HG03108 (cell line): Measurements from ENCODE around the gene ANAPC5.
"Not testable (repeated sequence)": the region's sequence is repeated elsewhere in the genome, so short reads cannot be mapped to it uniquely, and the experiment has no call there.

ENCODE experiments used
- ATAC-seq: cut with Tn5 transposase; IDR thresholded peaks from one replicate; pipeline ENCODE4 v1.9.1; 2021; ENCODE audit warnings: moderate library complexity; ENCODE audit not compliant: unreplicated experiment

The ANAPC5 gene

DNA sequence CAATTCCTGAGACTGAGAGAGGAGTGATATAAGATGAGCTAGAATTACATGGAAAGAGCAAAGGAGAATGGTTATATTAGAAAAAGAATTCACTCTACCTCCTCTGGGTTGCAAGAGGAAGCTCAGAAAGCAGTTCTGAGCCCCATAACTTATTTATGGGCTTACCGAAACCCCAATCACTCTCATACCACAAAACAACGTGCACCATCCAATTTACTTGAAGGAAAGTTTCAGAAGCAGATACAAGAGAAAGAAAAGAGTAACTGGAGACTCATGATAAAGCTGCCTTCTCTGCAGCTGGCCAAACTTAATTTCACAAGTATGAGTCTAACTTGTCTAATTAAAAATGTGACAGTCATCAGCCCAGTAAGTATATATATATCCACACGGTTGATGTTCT is 28.3 kb downstream of the ANAPC5 start:
- ATAC-seq, result no peak

DNA sequence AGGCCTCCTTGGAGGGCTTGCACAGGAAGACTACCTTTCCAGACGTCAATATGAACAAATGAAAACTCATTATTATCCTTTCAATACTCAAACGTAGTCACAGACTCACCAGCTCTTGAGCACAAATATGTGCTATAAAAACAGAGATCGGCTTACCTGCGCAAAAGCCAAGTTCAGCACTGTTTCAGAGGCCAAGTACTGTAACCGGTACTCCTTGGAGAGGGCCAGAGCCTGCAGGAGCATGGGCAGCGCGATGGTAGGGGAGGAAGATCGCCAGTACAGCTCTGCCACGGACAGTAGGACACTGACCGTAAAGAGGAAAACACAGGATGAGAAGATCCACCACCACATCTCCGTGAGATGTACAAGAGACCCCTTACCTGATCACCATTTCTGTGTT is 34.1 kb downstream of the ANAPC5 start:
- no peak for ATAC-seq

DNA sequence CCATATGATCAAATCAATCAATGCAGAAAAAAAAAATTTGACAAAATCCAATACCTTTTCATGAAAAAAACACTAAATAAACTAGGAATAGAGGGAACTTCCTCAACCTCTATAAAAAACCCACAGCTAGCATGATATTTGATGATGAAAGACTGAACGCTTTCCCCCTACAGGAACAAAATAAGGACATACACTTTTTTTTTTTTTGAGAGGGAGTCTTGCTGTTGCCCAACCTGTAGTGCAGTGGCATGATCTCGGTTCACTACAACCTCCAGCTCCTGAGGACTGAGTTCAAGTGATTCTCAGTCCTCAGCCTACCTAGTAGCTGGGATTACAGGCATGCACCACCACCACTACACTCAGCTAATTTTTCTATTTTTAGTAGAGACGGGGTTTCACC is 37.8 kb downstream of the ANAPC5 start:
- ATAC-seq, result no peak

DNA sequence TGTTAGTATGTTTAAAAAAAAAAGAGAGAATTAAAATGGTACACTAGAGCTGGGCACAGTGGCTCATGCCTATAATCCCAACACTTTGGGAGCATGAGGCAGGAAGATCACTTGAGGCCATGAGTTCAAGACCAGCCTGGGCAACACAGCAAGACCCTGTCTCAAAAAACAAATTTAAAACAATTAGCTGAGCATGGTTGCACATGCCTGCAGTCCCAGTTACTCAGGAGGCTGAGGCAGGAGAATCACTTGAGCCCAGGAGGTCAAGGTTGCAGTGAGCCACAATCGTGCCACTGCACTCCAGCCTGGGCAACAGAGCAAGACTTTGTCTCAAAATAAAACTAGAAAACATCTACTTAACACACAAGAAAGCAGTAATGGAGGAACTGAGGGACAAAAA is 42.0 kb downstream of the ANAPC5 start:
- not testable (repeated sequence) for ATAC-seq

DNA sequence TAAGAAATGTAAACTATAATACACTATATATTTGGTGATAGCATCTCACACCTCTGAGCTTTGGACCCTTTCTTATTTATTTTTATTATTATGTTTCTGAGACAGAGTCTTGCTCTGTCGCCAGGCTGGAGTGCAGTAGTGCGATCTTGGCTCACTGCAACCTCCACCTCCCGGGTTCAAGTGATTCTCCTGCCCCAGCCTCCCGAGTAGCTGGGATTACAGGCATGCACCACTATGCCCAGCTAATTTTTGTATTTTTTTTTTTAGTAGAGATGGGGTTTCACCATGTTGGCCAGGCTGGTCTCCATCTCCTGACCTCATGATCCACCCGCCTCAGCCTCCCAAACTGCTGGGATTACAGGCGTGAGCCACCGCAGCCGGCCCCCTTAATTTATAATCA is 44.8 kb downstream of the ANAPC5 start:
- ATAC-seq, result not testable (repeated sequence)

DNA sequence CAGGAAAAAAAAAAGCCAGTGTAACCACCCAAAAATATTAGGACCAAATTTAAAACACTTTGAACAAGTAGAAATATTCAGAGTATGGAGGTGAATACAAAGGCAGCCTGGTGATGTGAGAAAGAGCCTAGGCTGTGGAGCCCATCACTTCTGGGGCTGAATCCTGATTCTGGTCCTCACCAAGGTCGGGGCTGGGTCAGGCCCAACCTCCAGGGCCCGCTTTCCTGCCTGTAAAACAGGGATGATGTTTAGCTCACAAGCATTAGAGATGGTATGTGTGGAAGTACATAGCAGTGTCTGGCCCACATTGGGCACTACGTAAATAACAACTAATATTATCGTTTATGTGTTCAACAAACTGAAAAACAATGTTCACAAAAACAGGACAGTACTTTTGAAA is 47.9 kb downstream of the ANAPC5 start:
- no peak for ATAC-seq

DNA sequence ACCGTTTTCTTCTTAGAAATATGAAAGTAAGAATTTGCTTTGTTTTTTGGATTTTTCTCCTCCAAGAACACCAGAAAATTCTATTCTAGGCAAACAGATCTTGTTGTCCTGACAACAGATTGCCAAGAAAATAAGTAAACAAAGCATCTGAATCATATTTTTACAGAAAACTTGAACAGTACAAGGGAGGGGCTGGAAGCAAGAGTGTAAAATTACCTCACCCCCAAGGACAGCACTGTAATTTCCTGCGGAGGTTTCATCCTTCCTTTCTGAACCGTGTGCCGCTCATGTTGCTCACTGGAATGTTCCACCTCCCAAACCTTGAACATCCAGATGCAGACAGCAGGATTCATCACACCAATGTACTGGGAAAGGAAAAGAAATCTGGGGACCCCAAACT is 50.3 kb downstream of the ANAPC5 start:
- ATAC-seq, result no peak

DNA sequence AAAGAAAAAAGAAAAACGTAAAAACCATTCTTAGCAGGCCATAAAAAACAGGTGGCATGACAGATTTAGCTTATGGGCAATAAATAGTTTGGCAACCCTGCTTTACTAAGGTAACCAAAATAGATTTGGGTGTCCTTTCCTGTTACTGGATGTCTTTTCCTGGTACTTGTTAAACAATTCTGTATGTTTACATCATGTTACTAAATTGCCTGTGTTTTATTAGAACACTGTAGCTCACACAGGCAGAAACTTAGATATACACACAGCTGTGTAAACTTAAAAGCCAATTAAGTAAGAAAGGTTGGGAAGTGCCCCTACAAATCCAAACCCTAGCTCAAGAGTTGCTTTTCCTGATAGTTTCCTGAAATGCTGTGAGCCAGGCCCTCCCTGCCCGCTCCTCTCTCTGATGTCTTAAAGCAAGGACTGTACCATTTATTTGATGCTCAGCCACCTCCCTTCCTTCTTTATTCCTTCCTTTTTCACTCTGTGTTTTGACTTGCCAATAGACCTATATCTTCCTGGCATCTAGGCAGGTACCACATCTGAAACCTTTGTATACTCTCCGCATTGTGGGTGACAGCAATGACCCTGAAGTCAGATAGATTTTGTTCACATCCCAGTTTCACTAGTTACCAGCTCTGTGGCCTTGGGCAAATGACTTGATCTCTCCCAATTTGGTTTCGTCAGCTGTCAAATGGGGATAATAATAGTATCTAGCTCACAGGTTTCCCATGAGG is 52.0 kb downstream of the ANAPC5 start:
- no peak for ATAC-seq

DNA sequence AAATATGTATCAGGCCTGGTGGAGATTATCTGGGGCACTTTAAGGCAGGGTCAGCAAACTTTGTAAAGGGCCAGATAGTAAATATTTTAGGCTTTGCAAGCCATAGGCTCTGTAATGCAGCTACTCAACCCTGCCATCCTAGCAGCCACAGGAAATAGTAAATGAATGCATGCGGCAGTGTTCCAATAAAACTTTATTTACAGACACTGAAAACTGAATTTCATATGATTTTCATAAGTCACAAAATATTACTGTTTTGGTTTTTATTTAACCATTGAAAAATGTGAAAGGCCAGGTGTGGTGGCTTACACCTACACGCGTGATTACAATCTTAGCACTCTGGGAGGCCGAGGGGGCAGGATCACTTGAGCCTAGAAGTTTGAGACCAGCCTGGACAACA is 52.5 kb downstream of the ANAPC5 start:
- ATAC-seq, result no peak

DNA sequence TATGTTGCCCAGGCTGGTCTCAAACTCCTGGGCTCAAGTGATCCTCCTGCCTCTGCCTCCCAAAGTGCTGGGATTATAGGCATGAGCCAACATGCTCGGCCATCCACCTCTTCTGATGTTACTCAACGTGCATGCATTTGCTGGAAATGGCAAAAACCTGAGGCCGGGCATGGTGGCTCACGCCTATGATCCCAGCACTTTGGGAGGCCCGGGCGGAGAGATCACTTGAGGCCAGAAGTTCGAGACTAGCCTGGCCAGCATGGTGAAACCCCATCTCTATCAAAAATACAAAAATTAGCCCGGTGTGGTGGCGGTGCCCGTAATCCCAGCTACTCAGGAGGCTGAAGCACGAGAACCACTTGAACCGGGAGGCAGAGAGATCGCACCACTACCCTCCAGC is 53.8 kb downstream of the ANAPC5 start:
- ATAC-seq, result not testable (repeated sequence)

DNA sequence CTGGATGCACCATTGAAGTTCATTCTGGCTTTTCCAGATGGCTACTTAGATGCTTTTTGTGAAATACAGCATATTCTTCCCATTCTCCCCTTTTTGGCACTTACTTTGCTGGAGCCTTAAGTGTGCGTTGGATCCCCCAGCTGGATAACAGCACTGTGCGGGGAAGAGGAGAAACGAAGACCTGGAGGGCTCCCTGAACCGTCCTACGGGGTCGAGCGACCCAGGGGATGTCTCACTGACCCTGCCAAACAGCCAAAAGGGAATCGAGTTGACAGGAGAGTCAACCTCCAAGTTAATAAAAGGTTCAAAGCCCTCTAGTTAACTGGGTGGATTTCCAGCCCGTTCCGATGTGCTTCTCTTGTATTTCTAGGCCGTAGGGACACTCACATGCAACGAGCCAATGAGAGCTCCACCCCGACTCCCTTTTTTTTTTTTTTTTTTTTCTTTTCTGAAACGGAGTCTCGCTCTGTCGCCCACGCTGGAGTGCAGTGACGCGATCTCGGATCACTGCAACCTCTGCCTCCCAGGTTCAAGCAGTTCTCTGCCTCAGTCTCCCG is 54.7 kb downstream of the ANAPC5 start:
- no peak for ATAC-seq

DNA sequence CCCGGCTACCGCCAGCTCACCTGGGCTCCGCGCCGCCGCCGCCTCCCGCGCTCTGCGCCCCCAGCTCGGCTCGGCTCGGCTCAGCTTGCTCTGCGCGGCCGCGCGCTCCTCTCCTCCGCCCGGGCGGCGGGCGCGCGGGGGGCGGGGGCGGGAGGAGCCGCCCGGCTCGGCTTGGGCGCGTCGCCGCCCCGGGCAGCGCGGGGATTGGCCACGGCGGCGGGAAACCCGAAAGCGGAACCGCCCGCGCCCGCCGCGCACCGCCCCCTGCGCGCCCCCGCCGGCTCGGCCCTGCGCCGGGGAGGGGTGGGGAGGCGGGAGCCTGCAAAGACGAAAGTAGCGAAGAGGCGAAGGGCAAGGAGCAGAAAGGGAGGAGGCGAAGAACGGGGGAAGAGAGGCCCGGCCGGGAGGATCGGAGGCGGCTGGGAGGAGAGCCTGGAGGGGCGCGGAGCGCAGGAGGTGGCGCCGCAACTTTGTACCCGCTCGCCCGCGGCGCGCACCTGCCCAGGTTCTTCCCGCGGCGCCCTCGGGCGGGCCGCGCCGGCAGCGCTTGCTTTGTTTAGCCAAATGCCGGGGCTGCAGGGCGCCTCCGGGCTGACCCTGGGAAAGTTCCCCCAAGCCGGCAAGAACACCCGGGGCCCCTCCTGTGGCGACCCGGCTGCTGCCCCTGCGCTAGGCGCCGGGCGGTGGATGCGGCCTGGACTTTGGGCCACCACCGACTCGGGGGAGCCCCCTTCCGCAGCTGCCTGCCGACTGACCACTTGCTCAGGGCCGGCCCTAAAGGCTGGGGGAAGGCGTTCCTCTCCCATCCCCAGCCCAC is 55.4 kb downstream of the ANAPC5 start, which contains the start of gene CAMKK2:
Gene CAMKK2 (minus strand): TSS at position 92 of the 817 bp plus-strand sequence. CDS start 22,183 bp downstream, outside the sequence.
- ATAC-seq, result peak; percentile 59

DNA sequence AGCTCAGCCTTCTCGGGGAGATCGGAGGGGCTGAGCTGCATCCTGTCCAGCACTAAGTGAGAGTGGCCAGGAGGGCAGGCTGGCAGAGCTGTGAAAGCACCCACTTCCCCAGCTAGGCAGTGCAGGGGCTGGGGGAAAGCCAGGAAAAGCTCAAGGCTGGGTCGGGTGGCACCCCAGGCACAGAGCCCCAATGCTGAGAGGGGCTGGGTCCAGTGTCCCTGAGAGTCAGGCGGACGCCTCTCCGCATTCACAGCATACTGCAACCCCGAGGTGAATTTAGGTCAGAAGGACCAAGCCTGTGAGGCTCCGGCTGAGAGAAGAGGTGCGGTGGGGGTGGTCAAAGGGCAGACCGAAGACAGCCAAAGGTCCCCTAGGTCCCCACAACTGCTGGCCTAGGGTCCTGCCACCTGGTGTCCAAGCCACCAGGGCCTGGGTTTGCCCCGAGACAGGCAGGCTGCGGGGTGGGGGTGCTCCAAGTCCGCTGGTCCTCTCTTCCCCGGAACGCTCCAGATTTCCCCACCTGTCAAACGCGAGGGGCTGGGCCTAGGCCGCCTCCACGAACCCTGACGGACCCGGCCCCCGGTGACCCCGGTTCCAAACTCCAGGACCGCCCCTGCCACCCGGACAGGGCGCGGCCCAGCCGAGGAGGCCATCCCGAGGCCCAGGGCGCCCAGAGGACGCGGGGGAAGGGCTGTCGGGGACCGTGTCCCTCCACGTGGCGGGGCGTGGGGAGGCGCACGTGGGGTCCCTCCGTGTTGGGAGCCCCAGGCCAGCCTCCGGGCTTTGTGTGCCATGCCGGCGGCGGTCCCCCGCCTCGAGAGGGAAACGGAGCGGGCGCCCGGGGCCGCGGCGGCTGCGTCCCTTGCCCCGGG is 56.2 kb downstream of the ANAPC5 start:
- ATAC-seq, result peak; percentile 15

DNA sequence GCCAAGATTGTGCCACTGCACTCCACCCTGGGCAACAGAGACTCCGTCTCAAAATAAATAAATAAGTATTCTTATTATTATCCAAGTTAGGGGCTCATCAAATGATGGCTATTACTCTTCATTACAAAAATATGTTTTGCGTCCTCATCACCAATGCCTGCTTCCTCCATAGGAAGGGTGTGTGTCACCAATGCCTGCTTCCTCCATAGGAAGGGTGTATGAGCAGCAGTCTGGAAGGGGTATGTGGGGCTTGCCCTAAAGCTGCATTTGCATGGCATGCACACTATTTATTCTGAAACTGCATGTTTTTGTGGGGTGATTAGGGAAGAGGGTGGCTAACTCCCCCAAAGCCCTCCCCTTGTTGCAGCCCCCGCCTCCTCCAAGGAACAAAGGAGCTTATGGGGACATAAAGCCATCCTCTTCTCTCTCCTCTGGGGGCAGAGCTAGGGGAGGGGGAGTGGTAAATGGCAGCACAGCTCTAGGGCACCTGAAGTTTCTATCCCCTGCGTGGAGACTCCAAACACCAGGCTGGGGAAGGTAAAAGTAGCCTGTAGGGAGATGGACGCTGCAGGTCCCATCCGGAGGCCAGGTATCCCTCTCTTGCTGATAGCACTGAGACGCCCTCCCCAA is 57.0 kb downstream of the ANAPC5 start:
- ATAC-seq, result no peak

DNA sequence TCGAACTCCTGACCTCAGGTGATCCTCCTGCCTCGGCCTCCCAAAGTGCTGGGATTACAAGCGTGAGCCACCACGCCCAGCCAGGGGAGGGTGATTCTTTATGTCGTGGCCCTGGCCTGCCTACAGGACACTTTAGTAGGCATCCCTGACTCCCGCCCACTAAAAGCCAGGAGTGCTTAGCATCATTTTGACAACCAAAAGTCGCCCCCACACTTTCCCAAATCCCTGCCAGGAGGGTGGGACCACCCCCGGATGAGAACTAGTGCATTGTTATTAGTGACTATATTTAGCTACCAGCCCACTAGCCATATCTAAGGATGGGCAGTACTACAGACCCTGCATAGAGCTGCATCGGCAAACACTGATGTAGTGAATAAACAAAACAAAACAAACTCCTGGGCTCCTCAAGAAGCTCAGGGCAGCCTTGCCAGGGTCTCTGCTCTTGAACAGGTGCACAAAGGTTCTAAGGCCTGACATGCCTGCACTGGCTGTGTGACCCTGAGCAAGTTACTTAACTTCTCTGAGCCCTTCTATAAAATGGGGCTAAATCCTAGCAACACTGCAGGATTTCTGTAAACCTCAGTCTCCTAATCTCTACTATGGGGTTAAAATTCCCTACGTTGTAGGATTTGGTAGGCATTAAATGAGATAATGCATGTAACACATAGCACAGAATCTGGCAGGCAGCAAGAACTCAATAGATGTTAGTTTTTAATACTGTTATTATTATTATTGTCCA is 57.9 kb downstream of the ANAPC5 start:
- ATAC-seq, result no peak

DNA sequence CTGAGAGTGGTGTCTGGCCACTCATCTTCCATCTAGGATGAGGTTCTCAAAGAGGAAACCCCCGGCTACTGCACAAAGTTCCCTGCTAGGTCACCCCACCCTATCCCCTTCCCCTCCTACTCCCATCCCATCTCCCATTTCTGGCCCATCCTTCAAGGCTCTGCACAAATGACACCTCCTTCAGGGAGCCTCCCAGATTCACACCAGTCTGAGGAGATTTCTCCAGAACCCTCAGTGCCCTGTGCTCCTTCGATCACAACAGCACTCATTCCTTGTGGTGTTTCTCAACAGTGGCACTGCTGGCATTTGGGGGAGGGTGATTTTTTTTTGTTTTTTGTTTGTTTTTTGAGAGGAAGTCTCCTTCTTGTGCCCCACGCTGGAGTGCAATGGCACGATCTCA is 58.6 kb downstream of the ANAPC5 start:
- ATAC-seq, result no peak

DNA sequence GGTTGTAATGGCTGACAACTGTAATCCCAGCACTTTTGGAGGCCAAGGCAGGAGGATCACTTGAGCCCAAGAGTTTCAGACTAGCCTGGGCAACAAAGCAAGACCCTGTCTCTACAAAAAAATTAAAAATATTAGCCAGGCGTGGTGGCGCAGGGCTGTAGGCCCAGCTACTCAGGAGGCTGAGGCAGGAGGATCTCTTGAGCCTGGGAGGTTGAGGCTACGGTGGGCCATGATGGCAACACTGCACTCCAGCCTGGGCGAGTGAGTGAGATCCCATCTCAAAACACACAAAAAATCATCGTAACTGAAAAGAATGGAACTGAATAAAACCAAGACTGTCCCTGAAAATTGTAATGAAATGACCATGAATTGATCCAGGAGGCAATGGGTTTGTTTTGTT is 61.8 kb downstream of the ANAPC5 start:
- ATAC-seq, result no peak

DNA sequence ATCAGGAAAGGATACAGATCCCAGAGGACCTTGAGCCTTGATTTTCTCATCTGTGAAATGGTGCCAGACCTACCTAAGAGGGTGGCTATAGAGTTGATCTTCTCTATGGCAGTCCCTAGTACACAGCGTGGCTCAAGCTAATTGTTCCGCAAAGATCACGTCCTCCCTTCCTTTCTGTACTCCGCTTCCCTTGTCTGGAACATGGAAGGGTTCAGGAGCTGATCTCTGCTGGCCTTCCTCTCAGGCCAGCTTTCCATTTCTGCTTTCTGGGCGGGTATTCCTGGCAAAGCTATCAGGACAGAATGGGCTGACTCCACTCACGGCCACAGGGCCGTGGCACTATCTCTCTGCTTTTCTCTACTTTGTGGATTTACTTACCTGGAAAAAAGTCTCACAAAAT is 62.2 kb downstream of the ANAPC5 start:
- no peak for ATAC-seq

DNA sequence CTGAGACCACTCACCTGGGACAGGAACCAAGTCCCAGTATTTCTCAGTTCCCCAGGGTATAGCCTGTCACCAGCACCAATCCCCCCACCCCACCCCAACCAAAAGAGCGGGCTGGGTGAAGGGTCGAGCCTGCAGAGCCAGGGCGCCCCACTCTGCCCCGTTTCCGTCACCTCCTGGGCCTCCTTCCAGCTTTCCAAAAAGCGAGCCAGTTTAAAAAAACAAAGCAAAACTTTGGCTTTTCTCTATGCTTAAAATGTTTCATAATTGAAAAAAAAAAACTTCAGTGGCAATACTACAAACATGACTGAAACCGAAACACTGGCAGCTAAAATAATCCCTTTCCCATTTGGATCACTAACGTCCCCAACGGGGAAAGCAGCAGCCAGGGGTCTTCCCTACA is 63.2 kb downstream of the ANAPC5 start:
- no peak for ATAC-seq
